HL-60 (cell line): ENCODE measurements around the gene TMEM91.
"Not testable (repeated sequence)": the region's sequence is repeated elsewhere in the genome, so short reads cannot be mapped to it uniquely, and the experiment has no call there.

Source experiments
- DNase-seq, 2 experiments: peaks; one replicate each; pipeline ENCODE4 v3.0.0-alpha.2; 2010 to 2020; ENCODE audit warnings: low read depth in 1 of 2, low spot score in 1 of 2
- H3K27ac ChIP-seq: fragments of 250-450 bp; sonication (Bioruptor Pico); replicated peaks from 2 replicates; pipeline ENCODE4 v1.5.1; 2020; ENCODE audit warnings: mild to moderate bottlenecking, moderate library complexity
- H3K27me3 ChIP-seq: fragments of 250-450 bp; sonication (Bioruptor Pico); 2 replicates; pipeline ENCODE4 v1.5.1; 2021; ENCODE audit warnings: mild to moderate bottlenecking, moderate library complexity; ENCODE audit not compliant: insufficient read depth, poor library complexity, severe bottlenecking
- H3K4me3 ChIP-seq: replicated peaks from 2 replicates; pipeline ENCODE4 v1.5.1; 2011; ENCODE audit warnings: mild to moderate bottlenecking, control low read depth, low read length; ENCODE audit not compliant: insufficient read depth
- GABPA ChIP-seq: IDR thresholded peaks from 2 replicates; pipeline ENCODE4 v1.6.1; 2012; ENCODE audit warnings: low read depth
- POLR2AphosphoS5 ChIP-seq: IDR thresholded peaks from 2 replicates; pipeline ENCODE4 v1.6.1; 2012; ENCODE audit warnings: low read depth
- SPI1 ChIP-seq: IDR thresholded peaks from 2 replicates; pipeline ENCODE4 v1.6.1; 2012; ENCODE audit warnings: low read depth, mild to moderate bottlenecking, borderline replicate concordance
- TF ChIP-seq, protein P1 (sequence below): IDR thresholded peaks from 2 replicates; pipeline ENCODE4 v1.6.1; 2012; ENCODE audit warnings: low read depth; ENCODE audit not compliant: insufficient replicate concordance
- TF ChIP-seq, protein P2 (sequence below): IDR thresholded peaks from one replicate; pipeline ENCODE4 v1.5.1; 2011; ENCODE audit warnings: low read length, control low read depth, inconsistent platforms; ENCODE audit not compliant: insufficient read depth

The TMEM91 gene

DNA sequence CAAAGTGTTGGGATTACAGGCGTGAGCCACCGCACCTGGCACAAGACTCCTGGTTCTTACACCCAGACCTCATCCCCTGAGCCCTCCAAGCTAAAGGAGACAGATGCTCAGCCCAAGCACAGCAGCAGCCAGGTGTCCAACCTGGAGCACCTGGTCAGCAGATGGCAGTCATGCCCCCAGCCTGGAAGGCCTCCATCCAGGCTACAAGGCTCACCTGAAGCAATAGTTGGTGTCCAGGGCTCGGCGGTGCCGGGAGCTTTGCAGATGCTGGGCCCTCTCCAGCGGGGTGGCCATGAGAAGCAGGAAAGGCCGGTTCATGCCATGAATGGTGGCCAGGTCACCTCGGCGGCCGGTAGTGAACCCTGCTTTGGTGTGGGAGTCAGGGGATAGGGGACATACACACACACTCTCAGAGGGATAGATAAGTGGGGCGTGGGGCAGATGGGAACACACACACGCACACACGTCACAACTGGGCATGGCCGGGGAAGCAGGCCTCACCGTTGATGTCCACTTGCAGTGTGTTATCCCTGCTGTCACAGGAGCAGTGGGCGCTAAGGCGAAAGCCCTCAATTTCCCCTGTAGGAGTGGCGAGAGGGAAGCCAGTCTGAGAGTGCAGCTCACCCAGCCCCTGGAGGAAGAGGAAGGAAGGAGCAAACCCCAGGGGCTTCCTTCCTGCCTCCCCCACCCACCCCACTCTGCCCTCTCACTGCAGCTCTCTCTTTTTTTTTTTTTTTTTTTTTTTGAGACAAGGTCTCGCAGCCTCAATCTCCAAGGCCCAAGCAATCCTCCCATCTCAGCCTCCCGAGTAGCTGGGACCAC is 34.5 kb upstream of the TMEM91 start:
- DNase-seq, result no peak
- TF ChIP-seq, protein P1, sequence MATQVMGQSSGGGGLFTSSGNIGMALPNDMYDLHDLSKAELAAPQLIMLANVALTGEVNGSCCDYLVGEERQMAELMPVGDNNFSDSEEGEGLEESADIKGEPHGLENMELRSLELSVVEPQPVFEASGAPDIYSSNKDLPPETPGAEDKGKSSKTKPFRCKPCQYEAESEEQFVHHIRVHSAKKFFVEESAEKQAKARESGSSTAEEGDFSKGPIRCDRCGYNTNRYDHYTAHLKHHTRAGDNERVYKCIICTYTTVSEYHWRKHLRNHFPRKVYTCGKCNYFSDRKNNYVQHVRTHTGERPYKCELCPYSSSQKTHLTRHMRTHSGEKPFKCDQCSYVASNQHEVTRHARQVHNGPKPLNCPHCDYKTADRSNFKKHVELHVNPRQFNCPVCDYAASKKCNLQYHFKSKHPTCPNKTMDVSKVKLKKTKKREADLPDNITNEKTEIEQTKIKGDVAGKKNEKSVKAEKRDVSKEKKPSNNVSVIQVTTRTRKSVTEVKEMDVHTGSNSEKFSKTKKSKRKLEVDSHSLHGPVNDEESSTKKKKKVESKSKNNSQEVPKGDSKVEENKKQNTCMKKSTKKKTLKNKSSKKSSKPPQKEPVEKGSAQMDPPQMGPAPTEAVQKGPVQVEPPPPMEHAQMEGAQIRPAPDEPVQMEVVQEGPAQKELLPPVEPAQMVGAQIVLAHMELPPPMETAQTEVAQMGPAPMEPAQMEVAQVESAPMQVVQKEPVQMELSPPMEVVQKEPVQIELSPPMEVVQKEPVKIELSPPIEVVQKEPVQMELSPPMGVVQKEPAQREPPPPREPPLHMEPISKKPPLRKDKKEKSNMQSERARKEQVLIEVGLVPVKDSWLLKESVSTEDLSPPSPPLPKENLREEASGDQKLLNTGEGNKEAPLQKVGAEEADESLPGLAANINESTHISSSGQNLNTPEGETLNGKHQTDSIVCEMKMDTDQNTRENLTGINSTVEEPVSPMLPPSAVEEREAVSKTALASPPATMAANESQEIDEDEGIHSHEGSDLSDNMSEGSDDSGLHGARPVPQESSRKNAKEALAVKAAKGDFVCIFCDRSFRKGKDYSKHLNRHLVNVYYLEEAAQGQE, result no peak
- TF ChIP-seq POLR2AphosphoS5 (no peak), SPI1 (no peak), GABPA (no peak)
- TF ChIP-seq, protein P2, sequence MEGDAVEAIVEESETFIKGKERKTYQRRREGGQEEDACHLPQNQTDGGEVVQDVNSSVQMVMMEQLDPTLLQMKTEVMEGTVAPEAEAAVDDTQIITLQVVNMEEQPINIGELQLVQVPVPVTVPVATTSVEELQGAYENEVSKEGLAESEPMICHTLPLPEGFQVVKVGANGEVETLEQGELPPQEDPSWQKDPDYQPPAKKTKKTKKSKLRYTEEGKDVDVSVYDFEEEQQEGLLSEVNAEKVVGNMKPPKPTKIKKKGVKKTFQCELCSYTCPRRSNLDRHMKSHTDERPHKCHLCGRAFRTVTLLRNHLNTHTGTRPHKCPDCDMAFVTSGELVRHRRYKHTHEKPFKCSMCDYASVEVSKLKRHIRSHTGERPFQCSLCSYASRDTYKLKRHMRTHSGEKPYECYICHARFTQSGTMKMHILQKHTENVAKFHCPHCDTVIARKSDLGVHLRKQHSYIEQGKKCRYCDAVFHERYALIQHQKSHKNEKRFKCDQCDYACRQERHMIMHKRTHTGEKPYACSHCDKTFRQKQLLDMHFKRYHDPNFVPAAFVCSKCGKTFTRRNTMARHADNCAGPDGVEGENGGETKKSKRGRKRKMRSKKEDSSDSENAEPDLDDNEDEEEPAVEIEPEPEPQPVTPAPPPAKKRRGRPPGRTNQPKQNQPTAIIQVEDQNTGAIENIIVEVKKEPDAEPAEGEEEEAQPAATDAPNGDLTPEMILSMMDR, result no peak
- Histone ChIP-seq H3K27ac (no peak overlapping the region), H3K27me3 (no peaks in the 10 kb centered on the region), H3K4me3 (no peak overlapping the region)

GRCh38 chr19:41344162-41344561 is 32.2 kb upstream of the TMEM91 start:
- TF ChIP-seq, protein P1, result no peak
- TF ChIP-seq, protein P2, result no peak
- no peak for TF ChIP-seq GABPA
- H3K27ac ChIP-seq, result no peak overlapping the region
- H3K27me3 ChIP-seq, result no peaks in the 10 kb centered on the region
- DNase-seq, result no peak
- H3K4me3 ChIP-seq, result no peak overlapping the region

GRCh38 chr19:41346916-41347315 is 29.4 kb upstream of the TMEM91 start:
- not testable (repeated sequence) for DNase-seq, H3K4me3 ChIP-seq, H3K27ac ChIP-seq, H3K27me3 ChIP-seq

- TF ChIP-seq, protein P2, result no peak
- TF ChIP-seq, protein P1, result no peak
- TF ChIP-seq SPI1 (no peak), GABPA (no peak), POLR2AphosphoS5 (no peak)
- peak overlapping the region; percentile 91 for H3K4me3 ChIP-seq
- peak overlapping the region; percentile 20; the same call in 1 of the 2 replicates for H3K27ac ChIP-seq
- H3K27me3 ChIP-seq, result no peaks in the 10 kb centered on the region
- no peak for DNase-seq
These were observed 25.5 kb upstream of the TMEM91 start for GRCh38 chr19:41350735-41351338.
